GM18870 (cell line): Measurements from ENCODE around the gene PPP1R3D.
"Not testable (repeated sequence)": the region's sequence is repeated elsewhere in the genome, so short reads cannot be mapped to it uniquely, and the experiment has no call there.

Experiments
- ATAC-seq: cut with Tn5 transposase; IDR thresholded peaks from one replicate; pipeline ENCODE4 v1.9.1; 2021; ENCODE audit warnings: moderate library complexity; ENCODE audit not compliant: unreplicated experiment

PPP1R3D gene

DNA sequence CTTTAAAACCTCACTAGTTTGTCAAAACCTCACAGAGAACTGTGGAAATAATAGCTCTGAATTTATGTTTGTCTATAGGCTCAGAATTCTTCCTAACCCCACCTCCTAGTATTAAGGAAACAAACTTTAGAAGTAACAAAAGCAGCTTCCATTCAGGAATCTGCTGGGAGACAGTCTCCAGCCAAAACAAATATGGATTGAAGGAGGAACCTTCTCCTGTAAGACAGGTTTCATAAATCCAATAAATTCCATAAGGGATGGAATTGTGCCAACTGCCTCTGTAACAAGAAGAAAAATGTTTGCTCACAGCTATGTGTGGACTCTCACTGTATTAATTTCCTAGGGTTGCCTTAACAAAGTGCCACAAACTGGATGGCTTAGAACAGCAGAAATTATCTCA is 14.2 kb downstream of the PPP1R3D start:
- no peak for ATAC-seq

- no peak for ATAC-seq
Observed at GRCh38 chr20:59925359-59925758, 14.7 kb downstream of the PPP1R3D start.

DNA sequence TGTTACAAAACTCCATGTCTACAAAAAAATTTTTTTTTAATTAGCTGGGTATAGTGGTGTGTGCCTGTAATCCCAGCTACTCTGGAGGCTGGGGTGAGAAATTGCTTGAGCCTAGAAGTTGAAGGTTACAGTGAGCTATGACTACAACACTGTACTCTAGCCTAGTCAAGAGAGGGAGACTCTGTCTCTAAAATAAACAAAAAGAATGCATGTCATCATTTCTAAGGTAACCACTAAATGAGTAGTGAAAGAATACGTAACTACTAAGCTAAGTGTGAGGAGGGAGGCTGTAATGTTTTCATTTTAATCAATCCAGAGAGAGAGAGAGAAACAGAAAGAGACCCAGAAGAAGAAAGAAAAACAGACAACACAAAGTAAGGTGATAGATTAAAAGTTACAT is 16.6 kb downstream of the PPP1R3D start:
- ATAC-seq = no peak

GRCh38 chr20:59920944-59921343 is 19.2 kb downstream of the PPP1R3D start:
- no peak for ATAC-seq

- no peak for ATAC-seq
Observed at GRCh38 chr20:59912609-59913008, 27.5 kb downstream of the PPP1R3D start.

- no peak for ATAC-seq
Observed at GRCh38 chr20:59911041-59911440, 29.1 kb downstream of the PPP1R3D start.

DNA sequence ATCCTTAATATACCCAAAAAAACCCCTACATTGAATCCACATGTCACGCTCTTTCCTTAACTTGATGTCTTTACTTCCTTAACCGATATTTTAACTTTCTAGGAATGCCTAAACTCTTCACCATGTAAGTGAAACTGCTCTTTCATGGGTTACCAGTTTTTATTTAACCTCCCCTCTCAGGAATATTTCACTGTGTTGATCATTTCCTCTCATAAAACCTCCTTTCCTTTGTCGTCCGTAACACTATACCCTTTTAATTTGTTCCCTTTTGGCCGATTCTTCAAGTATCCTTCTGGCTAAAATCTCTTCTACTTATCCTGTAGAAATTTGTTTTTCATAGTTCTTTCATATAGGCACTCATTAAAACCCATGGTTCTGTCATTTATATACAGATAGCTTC is 31.2 kb downstream of the PPP1R3D start:
- no peak for ATAC-seq

DNA sequence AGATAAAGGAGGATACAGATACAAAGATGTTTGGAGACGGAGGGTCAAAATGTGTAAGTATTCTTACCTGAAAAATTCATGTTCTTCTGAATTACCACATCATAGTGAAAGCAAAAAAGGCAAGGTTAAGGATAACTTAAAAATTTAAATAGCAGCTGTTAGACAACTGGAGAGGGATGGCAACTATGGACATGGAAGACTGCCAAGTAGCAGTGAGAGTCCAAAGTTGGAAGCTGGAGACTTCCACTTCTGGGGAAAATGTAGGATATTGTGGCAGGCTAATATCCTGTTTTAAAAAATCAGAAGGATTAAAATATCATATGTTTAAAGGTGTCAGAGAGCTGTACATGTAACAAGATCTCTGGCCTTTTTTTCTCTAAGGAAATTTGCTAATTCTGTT is 36.5 kb downstream of the PPP1R3D start:
- no peak for ATAC-seq

DNA sequence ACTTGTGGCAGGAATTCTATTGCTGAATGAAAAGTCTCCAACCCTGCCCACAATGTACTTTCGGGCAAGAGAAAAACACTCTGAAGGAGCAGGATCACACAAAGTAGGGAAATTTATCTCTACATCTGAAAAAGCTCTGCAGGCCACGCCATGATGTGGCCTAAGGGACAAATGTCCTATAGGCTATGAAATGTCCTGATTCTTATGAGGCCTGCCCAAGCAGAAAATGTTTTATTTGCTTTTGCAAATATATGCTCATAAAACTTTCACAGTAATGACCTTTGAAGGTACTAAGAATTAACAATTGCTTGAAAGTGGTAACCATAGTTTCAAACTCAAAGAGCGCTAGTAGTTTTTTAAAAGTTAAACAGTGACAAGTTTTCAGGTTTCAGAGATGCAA is 37.6 kb downstream of the PPP1R3D start:
- ATAC-seq = no peak

DNA sequence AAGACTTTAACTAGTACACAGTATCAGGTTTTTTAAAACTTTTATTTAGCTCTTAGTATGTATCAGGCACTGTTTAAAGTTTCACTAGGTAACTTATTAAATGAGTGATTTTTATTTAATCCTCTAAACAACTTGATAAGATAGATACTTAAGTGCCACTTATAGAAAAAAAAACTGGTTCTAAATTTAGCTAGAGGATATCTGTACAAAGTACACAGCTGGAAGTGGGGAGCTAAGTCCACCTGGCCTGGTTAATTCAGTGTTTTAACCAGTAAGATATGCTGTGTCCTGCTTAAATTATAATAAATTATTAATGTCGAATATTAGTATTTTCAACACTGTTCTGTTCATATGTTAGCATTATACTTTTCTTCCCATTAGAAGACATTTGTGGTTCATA is 44.2 kb downstream of the PPP1R3D start:
- ATAC-seq = no peak

DNA sequence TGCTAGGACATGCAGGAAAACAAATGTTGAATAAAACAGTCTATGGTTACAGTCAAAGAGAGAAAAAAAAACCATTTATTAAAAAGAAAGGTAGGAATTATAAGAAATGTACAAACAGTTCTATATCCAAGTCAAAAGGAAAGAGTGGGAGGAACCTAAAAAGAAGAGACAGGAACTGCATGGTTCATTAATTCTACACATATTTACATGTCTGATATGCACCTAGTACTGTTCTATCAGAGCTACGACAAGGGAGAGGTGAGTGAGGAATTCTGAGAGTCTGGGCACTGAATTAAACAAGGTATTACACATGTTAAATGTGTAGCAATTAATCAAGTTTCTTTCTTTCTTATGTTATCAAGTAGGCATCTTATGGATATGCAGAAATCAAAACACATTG is 48.5 kb downstream of the PPP1R3D start:
- ATAC-seq = no peak

GRCh38 chr20:59890035-59890434 is 50.1 kb downstream of the PPP1R3D start:
- not testable (repeated sequence) for ATAC-seq

GRCh38 chr20:59888050-59888449 is 52.1 kb downstream of the PPP1R3D start:
- ATAC-seq = no peak
